AG09319 (cell line): ENCODE results near the gene ARHGAP12.

Experiments
- DNase-seq: peaks from one replicate; pipeline ENCODE4 v3.0.0-alpha.2; 2010; ENCODE audit warnings: low read depth; ENCODE audit errors: extremely low read depth
- CTCF ChIP-seq: IDR thresholded peaks from 2 replicates; pipeline ENCODE4 v1.5.1; 2011; ENCODE audit warnings: low read depth, mild to moderate bottlenecking, inconsistent platforms, low read length, moderate library complexity

Gene ARHGAP12

GRCh38 chr10:31954410-31955191, 26.0 kb upstream of the ARHGAP12 start:
- DNase-seq: no peak
- no peak for TF ChIP-seq CTCF

GRCh38 chr10:31953480-31953879, 24.8 kb upstream of the ARHGAP12 start:
- no peak for DNase-seq
- no peak for TF ChIP-seq CTCF

- no peak for DNase-seq
- no peak for TF ChIP-seq CTCF
Observed at GRCh38 chr10:31953080-31953479, 24.4 kb upstream of the ARHGAP12 start.

- TF ChIP-seq CTCF: no peak
- no peak for DNase-seq
Observed at GRCh38 chr10:31952066-31952465, 23.4 kb upstream of the ARHGAP12 start.

GRCh38 chr10:31949266-31949665, 20.6 kb upstream of the ARHGAP12 start:
- TF ChIP-seq CTCF: no peak

GRCh38 chr10:31948021-31948420, 19.4 kb upstream of the ARHGAP12 start:
- no peak for DNase-seq
- no peak for TF ChIP-seq CTCF

More at GRCh38 chr10:31949266-31949665, 20.6 kb upstream of the ARHGAP12 start:
- DNase-seq: no peak

GRCh38 chr10:31947144-31947926, 18.7 kb upstream of the ARHGAP12 start:
- DNase-seq: peak; percentile 73
- TF ChIP-seq CTCF: peak; percentile 37
